NCI-H345 treated with DMSO at 0.1 percent for 48 hours (cell line): ENCODE data around the gene FCHO2.

Experiments
- DNase-seq: peaks from one replicate; lab custom pipeline; 2025; ENCODE audit not compliant: unreplicated experiment; lab: John Stamatoyannopoulos, UW

FCHO2 gene

GRCh38 chr5:73030531-73030930, 74.7 kb downstream of the FCHO2 start:
- no peak for DNase-seq

- no peak for DNase-seq
These were observed 75.2 kb downstream of the FCHO2 start for GRCh38 chr5:73030995-73031394.

GRCh38 chr5:73031839-73032238, 76.0 kb downstream of the FCHO2 start:
- peak; percentile 74 for DNase-seq

GRCh38 chr5:73032635-73033034, 76.8 kb downstream of the FCHO2 start:
- DNase-seq, result no peak

- no peak for DNase-seq
These were observed 81.7 kb downstream of the FCHO2 start for GRCh38 chr5:73037545-73037944.

GRCh38 chr5:73039082-73039481, 83.2 kb downstream of the FCHO2 start:
- DNase-seq, result peak; percentile 66

GRCh38 chr5:73042993-73043392, 87.2 kb downstream of the FCHO2 start:
- no peak for DNase-seq

GRCh38 chr5:73044546-73044945, 88.7 kb downstream of the FCHO2 start:
- no peak for DNase-seq

- no peak for DNase-seq
These were observed 89.8 kb downstream of the FCHO2 start for GRCh38 chr5:73045623-73046022.

- no peak for DNase-seq
These were observed 105.8 kb downstream of the FCHO2 start for GRCh38 chr5:73061593-73061992.

GRCh38 chr5:73066466-73066865, 110.6 kb downstream of the FCHO2 start:
- DNase-seq, result no peak

- no peak for DNase-seq
These were observed 111.4 kb downstream of the FCHO2 start for GRCh38 chr5:73067213-73067612.

- no peak for DNase-seq
These were observed 125.3 kb downstream of the FCHO2 start for GRCh38 chr5:73081093-73081492.

GRCh38 chr5:73088026-73088425, 132.2 kb downstream of the FCHO2 start:
- DNase-seq, result no peak

- DNase-seq, result no peak
These were observed 138.1 kb downstream of the FCHO2 start for GRCh38 chr5:73093943-73094342.

GRCh38 chr5:73094415-73094814, 138.6 kb downstream of the FCHO2 start:
- no peak for DNase-seq

GRCh38 chr5:73095564-73096238, 139.9 kb downstream of the FCHO2 start:
- no peak for DNase-seq

GRCh38 chr5:73096239-73096575, 140.4 kb downstream of the FCHO2 start:
- no peak for DNase-seq

- DNase-seq, result no peak
These were observed 141.9 kb downstream of the FCHO2 start for GRCh38 chr5:73097740-73098139.

- no peak for DNase-seq
These were observed 144.3 kb downstream of the FCHO2 start for GRCh38 chr5:73100109-73100508.

- peak; percentile 73 for DNase-seq
These were observed 148.0 kb downstream of the FCHO2 start for GRCh38 chr5:73103870-73104299.

GRCh38 chr5:73104326-73104725, 148.5 kb downstream of the FCHO2 start:
- peak; percentile 63 for DNase-seq

GRCh38 chr5:73106335-73106734, 150.5 kb downstream of the FCHO2 start:
- DNase-seq, result no peak
